Measurements from ENCODE around the gene ZRANB2. TPM values are rescaled to one million over a fixed set of nuclear protein-coding genes. Genes with fewer than 3 reads are reported as not detected.

ZRANB2 gene
- total and polyA plus RNA-seq, 11 donors = 24.6 to 56.6 (median 48.6) TPM

GRCh38 chr1:71097428-71097827 lies 16.6 kb upstream of the ZRANB2 start:
- Histone ChIP-seq H3K4me1 (no peaks in the 10 kb centered on the region), H3K27ac (no peak overlapping the region), H3K27me3 (no peaks in the 10 kb centered on the region), H3K4me3 (no peak overlapping the region), H3K9me3 (no peaks in the 10 kb centered on the region), H3K36me3 (no peaks in the 10 kb centered on the region)
- 88 to 97% (median 92%) methylated on average over 1 of the region's 1 CpG for WGBS, 4 donors
- ATAC-seq = no peak
- intact Hi-C loops (cut with DNase I) = loop anchor here in 4 of 10 donors (10.0 kb wide), 3 partner anchors 427 to 937 kb away; no protein-coding TSS in a partner anchor
- no peak for DNase-seq
- TF ChIP-seq POLR2A (IDR thresholded peaks at IDR 0.05) = no peak
- TF ChIP-seq CTCF (IDR thresholded peaks at IDR 0.05) = no peak

GRCh38 chr1:71094913-71095312 lies 14.1 kb upstream of the ZRANB2 start:
- no peaks in the 10 kb centered on the region for H3K9me3 ChIP-seq
- intact Hi-C loops (cut with DNase I) = loop anchor here in 4 of 10 donors (10.0 kb wide), 3 partner anchors 430 to 940 kb away; no protein-coding TSS in a partner anchor
- H3K36me3 ChIP-seq = no peaks in the 10 kb centered on the region
- no peak for TF ChIP-seq POLR2A (IDR thresholded peaks at IDR 0.05)
- no peak for TF ChIP-seq CTCF (IDR thresholded peaks at IDR 0.05)
- H3K27me3 ChIP-seq = no peaks in the 10 kb centered on the region
- 91 to 95% (median 93%) methylated on average over 2 of the region's 2 CpGs for WGBS, 4 donors
- no peaks in the 10 kb centered on the region for H3K4me1 ChIP-seq
- H3K4me3 ChIP-seq = no peak overlapping the region
- DNase-seq (no peak), ATAC-seq (no peak)
- no peak overlapping the region for H3K27ac ChIP-seq

- WGBS, 4 donors = 70 to 75% (median 74%) methylated on average over 1 of the region's 1 CpG
- Histone ChIP-seq H3K9me3 (no peaks in the 10 kb centered on the region), H3K36me3 (no peaks in the 10 kb centered on the region), H3K27ac (no peak overlapping the region), H3K4me3 (no peak overlapping the region), H3K27me3 (no peaks in the 10 kb centered on the region), H3K4me1 (no peaks in the 10 kb centered on the region)
- TF ChIP-seq CTCF (IDR thresholded peaks at IDR 0.05) = peak in 8 of 12 donors; percentile 16 to 47 (median 38)
- no peak for TF ChIP-seq POLR2A (IDR thresholded peaks at IDR 0.05)
- DNase-seq = no peak
- no peak for ATAC-seq
- intact Hi-C loops (cut with DNase I) = loop anchor here in 4 of 10 donors (10.0 kb wide), 3 partner anchors 431 to 941 kb away; no protein-coding TSS in a partner anchor
These were observed 13.1 kb upstream of the ZRANB2 start for GRCh38 chr1:71093938-71094337.

- H3K27me3 ChIP-seq = peaks cover 0 to 3% (median 0%) of the 10 kb centered on the region in 9 donors
- 79 to 87% (median 82%) methylated on average over 6 of the region's 6 CpGs for WGBS, 4 donors
- TF ChIP-seq POLR2A (IDR thresholded peaks at IDR 0.05) = no peak
- no peak for TF ChIP-seq CTCF (IDR thresholded peaks at IDR 0.05)
- no peak overlapping the region for H3K4me3 ChIP-seq
- peak overlapping the region in 1 of 12 donors; percentile 28 for H3K27ac ChIP-seq
- H3K9me3 ChIP-seq = no peaks in the 10 kb centered on the region
- intact Hi-C loops (cut with DNase I) = loop anchor here in 4 of 10 donors (10.0 kb wide), 3 partner anchors 435 to 945 kb away; no protein-coding TSS in a partner anchor
- no peaks in the 10 kb centered on the region for H3K4me1 ChIP-seq
- no peaks in the 10 kb centered on the region for H3K36me3 ChIP-seq
- ATAC-seq (no peak), DNase-seq (no peak)
These were observed 8.9 kb upstream of the ZRANB2 start for GRCh38 chr1:71089536-71090270.
